AG09319 (cell line): Measurements from ENCODE around the gene VWA1.

Experiments
- DNase-seq: peaks from one replicate; pipeline ENCODE4 v3.0.0-alpha.2; 2010; ENCODE audit warnings: low read depth; ENCODE audit errors: extremely low read depth
- CTCF ChIP-seq: IDR thresholded peaks from 2 replicates; pipeline ENCODE4 v1.5.1; 2011; ENCODE audit warnings: low read depth, mild to moderate bottlenecking, inconsistent platforms, low read length, moderate library complexity

VWA1 gene

GRCh38 chr1:1435106-1435903 is at the start of gene VWA1:
Gene VWA1, plus strand, starts transcription at chr1:1435690. Its CDS starts 59 bp downstream, at chr1:1435749.
- no peak for TF ChIP-seq CTCF
- peak; percentile 15 for DNase-seq

GRCh38 chr1:1385931-1386330 is 49.6 kb upstream of the VWA1 start:
- no peak for TF ChIP-seq CTCF
- DNase-seq: no peak

GRCh38 chr1:1387098-1388077 is 48.1 kb upstream of the VWA1 start:
- no peak for DNase-seq
- TF ChIP-seq CTCF: no peak

- DNase-seq: no peak
- TF ChIP-seq CTCF: no peak
Observed at GRCh38 chr1:1388078-1388472, 47.4 kb upstream of the VWA1 start.

GRCh38 chr1:1390675-1391074 is 44.8 kb upstream of the VWA1 start:
- TF ChIP-seq CTCF: no peak
- no peak for DNase-seq

- DNase-seq: no peak
- TF ChIP-seq CTCF: no peak
Observed at GRCh38 chr1:1391225-1391624, 44.3 kb upstream of the VWA1 start.

- TF ChIP-seq CTCF: no peak
- no peak for DNase-seq
Observed at GRCh38 chr1:1393014-1393413, 42.5 kb upstream of the VWA1 start.
